AG10803 (cell line): ENCODE data around the gene SH3BP2.

ENCODE experiments used
- DNase-seq: peaks from one replicate; pipeline ENCODE4 v3.0.0; 2010; ENCODE audit warnings: low read depth
- H3K4me3 ChIP-seq: 2 replicates; pipeline ENCODE4 v1.5.1; 2011; ENCODE audit warnings: mild to moderate bottlenecking, low read length, control low read depth
- CTCF ChIP-seq: conservative IDR thresholded peaks from 2 replicates; pipeline ENCODE4 v1.5.1; 2011; ENCODE audit warnings: mild to moderate bottlenecking, low read length, control low read depth, inconsistent platforms

Gene SH3BP2

GRCh38 chr4:2871466-2871865 lies 78.6 kb downstream of the SH3BP2 start:
- no peak overlapping the region for H3K4me3 ChIP-seq
- TF ChIP-seq CTCF: no peak
- no peak for DNase-seq

GRCh38 chr4:2871911-2872310 lies 79.0 kb downstream of the SH3BP2 start:
- no peak for DNase-seq

GRCh38 chr4:2873329-2873728 lies 80.4 kb downstream of the SH3BP2 start:
- no peak overlapping the region for H3K4me3 ChIP-seq
- TF ChIP-seq CTCF: no peak
- no peak for DNase-seq

More at GRCh38 chr4:2871911-2872310, 79.0 kb downstream of the SH3BP2 start:
- TF ChIP-seq CTCF: no peak
- no peak overlapping the region for H3K4me3 ChIP-seq

- TF ChIP-seq CTCF: no peak
- DNase-seq: no peak
Observed at GRCh38 chr4:2874861-2875260, 82.0 kb downstream of the SH3BP2 start.

GRCh38 chr4:2875556-2875955 lies 82.7 kb downstream of the SH3BP2 start:
- DNase-seq: no peak
- TF ChIP-seq CTCF: no peak
- H3K4me3 ChIP-seq: no peak overlapping the region

More at GRCh38 chr4:2874861-2875260, 82.0 kb downstream of the SH3BP2 start:
- no peak overlapping the region for H3K4me3 ChIP-seq

- no peak for TF ChIP-seq CTCF
- H3K4me3 ChIP-seq: no peak overlapping the region
- DNase-seq: no peak
Observed at GRCh38 chr4:2878346-2878745, 85.5 kb downstream of the SH3BP2 start.

- no peak overlapping the region for H3K4me3 ChIP-seq
- TF ChIP-seq CTCF: no peak
- no peak for DNase-seq
Observed at GRCh38 chr4:2879026-2879425, 86.1 kb downstream of the SH3BP2 start.
